Measurements from ENCODE around the gene SH3BGRL2.
"Not testable (repeated sequence)": the region's sequence is repeated elsewhere in the genome, so short reads cannot be mapped to it uniquely, and the experiment has no call there.

Gene SH3BGRL2

GRCh38 chr6:79704200-79704599 lies 73.1 kb downstream of the SH3BGRL2 start:
- DNase-seq = no peak

DNA sequence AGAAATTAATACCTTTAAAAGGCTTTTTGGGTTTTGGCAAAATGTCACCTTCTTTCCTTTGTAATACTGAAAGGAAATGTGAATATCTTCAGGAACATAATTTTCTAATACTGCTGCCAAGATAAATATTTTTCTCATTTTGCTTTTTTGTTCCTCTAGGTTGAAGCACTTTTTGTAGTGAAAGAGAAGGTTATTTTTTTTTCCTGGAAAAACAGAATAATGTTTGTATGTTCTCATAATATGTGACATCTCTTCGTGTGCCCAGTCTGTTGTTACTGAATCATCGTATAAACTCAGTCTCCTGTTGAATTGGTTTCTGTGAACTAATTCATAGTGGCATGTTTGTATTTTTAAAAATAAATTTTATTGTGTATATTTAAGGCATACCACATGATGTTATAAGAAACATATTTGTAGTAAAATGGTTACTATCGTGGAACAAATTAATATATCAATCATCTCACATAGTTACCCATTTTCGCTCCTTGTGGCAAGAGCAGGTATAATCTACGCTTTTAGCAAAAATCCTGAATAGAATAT lies 74.4 kb downstream of the SH3BGRL2 start:
- DNase-seq = no peak

DNA sequence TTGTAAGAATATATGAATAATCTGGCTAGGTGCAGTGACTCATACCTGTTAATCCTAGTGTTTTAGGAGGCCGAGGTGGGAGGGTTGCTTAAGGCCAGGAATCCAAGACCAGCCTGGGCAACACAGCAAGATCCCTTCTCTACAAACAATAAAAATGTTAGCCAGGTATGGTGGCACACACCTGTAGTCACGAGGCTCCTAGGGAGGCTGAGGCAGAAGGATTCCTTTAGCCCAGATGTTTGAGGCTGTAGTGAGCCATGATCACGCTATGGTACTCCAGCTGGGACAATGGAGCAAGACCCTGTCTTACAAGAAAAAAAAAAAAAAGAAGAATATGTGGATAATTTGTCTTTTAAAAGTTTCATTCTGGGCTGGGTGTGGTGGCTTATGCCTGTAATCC lies 75.4 kb downstream of the SH3BGRL2 start:
- DNase-seq = no peak

DNA sequence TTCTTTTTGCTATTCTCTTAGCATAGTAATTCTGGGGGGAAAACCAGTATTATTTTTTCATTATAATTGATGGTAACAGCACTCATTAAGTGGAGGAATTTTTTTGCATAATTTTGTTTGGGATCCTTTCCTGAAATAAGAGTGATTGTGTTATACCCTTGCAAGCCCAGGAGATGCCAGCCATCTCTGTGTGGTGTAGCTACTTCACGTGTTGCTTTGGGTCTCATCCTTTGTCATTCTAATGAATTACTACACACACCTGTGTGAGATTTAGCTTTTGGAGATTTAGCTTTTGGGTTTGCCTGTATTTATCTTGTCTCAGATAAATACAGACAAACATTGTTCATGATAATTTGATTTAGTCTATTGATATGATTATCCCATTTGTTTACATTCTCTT lies 76.5 kb downstream of the SH3BGRL2 start:
- no peak for DNase-seq

DNA sequence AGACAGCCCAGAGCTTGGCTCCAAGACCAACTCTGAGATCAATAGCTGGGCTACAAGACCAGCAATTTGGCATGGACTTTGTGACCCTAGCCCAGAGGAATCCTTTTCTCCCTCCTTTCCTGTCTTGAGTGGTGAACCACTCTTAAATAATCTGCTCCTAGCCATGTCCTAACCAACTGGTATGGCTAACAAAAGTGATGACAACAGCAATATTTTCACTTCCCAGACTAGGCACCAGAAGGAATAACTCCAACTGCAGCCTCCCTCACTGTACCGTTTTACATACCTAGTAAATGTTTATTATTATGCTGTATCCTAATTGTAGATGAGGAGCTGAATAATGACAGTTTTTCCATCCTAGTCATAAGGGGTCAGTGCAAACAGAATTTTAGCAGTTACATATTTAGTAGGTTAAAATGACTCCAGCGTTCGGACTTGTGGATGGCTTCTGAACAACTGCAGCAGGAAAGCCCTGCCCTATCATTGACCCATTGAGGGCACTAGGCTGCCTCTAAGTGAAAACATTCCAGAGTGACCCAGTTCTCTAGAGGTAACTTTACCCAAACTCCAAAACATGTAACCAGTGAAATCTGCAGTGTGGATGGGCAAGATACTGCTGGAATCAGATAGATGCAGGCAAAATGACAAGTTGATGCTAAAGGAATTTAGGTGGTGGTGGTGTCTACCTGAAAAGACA lies 77.1 kb downstream of the SH3BGRL2 start:
- no peak for DNase-seq

GRCh38 chr6:79710127-79710526 lies 79.0 kb downstream of the SH3BGRL2 start:
- no peak for DNase-seq

GRCh38 chr6:79711167-79711566 lies 80.0 kb downstream of the SH3BGRL2 start:
- no peak for DNase-seq

DNA sequence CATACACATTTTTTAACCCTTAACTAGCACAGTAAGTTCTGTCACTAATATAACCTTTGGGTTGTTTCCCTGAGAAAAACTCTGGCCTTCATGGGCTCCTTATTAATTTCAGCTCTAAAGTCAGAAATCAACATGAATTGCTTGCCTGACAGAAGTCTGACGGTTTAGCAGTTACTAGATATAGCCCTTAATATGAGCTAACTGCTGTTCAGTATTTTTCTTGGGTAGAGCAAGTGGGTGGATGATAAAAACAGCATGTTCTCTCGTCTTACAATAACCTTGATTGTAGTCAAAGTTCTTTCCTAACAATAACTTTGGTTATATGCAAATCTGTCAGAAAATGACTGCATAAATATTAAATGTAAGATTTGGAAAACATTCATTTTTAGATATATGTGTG lies 81.0 kb downstream of the SH3BGRL2 start:
- no peak for DNase-seq

DNA sequence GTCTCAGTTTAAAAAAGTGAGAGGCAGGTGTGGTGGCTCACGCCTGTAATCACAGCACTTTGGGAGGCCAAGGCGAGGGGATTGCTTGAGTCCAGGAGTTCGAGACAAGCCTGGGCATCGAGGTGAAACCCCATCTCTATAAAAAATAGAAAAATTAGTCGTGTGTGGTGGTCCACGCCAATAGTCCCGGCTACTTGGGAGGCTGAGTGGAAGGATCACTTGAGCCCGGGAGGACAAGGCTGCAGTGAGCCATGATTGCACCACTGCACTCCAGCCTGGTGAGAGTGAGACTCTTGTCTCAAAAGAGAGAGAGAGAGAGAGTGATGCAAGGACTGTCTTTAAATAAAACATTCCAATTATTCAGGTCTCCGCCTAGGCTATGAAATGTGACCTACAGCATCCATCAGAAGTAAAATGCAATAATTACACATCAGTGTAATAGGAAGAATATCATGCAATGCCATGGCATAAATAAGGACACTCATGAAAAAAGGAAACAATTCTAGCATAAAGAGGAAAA lies 81.5 kb downstream of the SH3BGRL2 start:
- no peak for DNase-seq

- no peak for DNase-seq
Measured at GRCh38 chr6:79713701-79714322, 82.7 kb downstream of the SH3BGRL2 start.

DNA sequence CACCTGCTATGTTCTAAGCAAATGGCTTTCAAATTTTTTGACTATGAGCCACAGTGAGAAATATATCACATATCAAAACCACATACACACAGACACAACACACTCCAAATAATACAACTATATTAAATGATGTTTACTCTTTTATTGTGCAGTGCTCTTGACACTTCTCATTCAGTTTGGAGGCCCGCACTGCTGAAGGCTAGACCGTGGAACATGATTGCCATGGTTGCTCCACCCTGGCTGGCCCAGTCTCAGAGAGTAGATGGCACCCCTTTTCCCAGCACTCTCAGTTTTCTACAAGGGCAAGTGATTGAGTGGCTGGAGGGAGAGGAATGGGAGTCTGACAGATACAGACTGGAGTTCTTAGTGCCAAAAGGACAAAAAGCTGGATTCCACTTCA lies 86.9 kb downstream of the SH3BGRL2 start:
- DNase-seq = no peak

- no peak for DNase-seq
Measured at GRCh38 chr6:79718509-79719247, 87.5 kb downstream of the SH3BGRL2 start.

GRCh38 chr6:79719248-79719960 lies 88.3 kb downstream of the SH3BGRL2 start:
- DNase-seq = no peak

DNA sequence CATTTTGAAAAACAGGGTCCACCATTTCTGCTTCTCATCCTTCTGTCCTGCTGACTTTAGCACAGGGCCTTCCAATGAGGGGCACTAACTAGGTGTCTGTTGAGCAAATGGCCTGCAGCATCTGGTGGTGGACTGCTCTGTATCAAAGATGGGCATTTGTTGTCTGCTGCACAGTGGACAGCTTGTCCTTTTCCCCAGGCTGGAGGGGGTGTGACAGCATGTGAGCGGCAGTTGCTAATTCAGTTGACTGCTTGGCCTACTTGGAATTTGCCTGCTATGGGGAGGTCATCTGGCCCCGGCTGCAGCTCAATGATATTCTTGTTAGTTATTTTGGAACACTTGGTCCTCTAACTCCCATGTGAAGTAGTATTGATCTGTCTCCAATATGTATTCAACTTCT lies 93.7 kb downstream of the SH3BGRL2 start:
- DNase-seq = no peak

GRCh38 chr6:79731471-79731870 lies 100.3 kb downstream of the SH3BGRL2 start:
- no peak for DNase-seq

- DNase-seq = no peak
Measured at GRCh38 chr6:79733388-79733787, 102.3 kb downstream of the SH3BGRL2 start.

DNA sequence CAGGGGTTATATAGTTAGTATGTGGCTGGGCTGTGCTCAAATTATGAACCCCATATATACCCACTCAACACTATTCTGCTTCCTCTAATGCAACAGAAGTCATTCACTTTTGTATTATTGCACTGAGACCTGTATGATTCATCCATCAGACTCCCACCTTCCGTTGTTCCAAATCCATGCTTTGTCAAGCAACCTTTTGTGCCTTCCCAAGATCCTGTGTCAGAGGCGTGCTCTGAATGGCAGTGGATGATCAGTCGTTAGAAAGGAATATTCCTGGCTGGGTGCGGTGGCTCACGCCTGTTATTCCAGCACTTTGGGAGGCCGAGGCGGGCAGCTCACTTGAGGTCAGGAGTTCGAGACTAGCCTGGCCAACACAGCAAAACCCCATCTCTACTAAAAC lies 103.2 kb downstream of the SH3BGRL2 start:
- no peak for DNase-seq

DNA sequence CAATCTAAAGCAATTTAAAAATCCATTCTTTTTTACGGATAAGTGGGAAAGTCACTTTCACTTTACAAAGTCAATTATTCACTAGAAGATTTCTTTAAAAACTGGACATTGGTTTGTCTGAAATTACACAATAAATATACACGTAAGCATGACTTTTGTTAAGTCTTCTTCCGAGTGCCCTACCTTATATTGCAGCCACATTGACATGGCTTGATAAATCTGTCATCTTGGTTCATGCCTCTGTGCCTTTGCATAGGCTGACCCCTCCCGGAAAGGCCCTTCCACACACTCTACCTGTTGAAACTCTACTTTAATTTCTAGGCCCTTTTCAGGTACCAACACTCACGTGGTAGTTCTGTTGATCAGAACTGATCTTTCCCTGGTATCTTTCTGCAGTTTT lies 104.1 kb downstream of the SH3BGRL2 start:
- DNase-seq = no peak

- no peak for DNase-seq
Measured at GRCh38 chr6:79737172-79737571, 106.0 kb downstream of the SH3BGRL2 start.

DNA sequence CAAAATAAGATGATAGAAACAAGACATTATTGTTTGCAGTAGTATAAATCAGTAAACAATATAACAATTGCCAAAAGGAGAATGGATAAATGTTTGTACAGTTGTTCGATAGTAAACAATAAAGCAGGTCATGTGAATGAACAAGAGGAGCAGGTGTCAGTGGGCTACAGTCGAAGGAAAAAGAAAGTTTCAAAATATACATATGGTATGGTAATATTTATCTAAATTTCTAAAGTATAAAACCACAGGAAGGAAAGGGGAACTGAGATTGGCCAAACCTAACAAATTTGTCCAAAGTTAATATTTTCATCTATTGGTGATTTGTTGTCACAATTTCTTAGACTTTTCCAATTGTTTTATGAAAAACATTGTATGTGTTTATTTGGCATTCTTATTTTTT lies 110.9 kb downstream of the SH3BGRL2 start:
- DNase-seq = no peak

DNA sequence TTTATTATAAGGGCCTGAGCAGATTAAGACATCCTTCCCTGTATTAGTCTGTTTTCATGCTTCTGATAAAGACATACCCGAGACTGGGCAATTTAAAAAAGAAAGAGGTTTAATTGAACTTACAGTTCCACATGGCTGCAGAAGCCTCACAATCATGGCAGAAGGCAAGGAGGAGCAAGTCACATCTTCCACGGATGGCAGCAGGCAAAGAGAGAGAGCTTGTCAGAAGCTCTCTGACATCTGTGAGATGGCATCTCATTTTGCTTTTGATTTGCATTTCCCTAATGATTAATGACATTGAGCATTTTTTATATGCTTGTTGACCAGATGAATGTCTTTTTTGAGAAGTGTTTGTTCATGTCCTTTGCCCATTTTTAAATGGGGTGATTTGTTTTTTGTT lies 114.2 kb downstream of the SH3BGRL2 start:
- not testable (repeated sequence) for DNase-seq

GRCh38 chr6:79746325-79746724 lies 115.2 kb downstream of the SH3BGRL2 start:
- not testable (repeated sequence) for DNase-seq

DNA sequence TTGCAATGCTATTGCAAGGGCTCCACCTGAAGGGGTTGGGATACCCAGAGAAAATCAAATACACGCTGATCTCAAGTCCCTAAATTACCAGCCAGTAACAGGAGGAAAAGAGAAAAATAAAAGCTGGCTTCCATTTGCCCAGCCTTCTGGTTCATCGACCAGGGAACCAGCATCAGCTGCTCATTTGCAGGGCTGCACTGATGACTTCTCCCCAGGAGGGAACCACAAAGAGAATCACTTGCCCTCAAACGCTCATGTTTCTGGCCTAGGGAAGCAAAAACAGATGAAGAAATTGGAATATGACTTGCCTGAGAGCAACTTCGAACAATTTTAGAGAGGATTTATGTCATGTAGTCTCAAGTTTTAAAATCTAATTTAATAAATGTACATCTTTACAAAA lies 119.7 kb downstream of the SH3BGRL2 start:
- DNase-seq = no peak
